HEK293 (cell line): ENCODE measurements around the gene ITGB2.

Experiments used
- BCL11A ChIP-seq: fragments of 450-650 bp; formaldehyde crosslinking; IDR thresholded peaks from 2 replicates; pipeline ENCODE4 v1.5.1; 2016; ENCODE audit warnings: low read depth, missing biosample characterization, missing genetic modification characterization
- CTCF ChIP-seq: fragments of 450-650 bp; formaldehyde crosslinking; IDR thresholded peaks from 2 replicates; pipeline ENCODE4 v1.5.1; 2016; ENCODE audit warnings: missing biosample characterization, missing genetic modification characterization
- FEZF1 ChIP-seq: fragments of 450-650 bp; formaldehyde crosslinking; IDR thresholded peaks from 2 replicates; pipeline ENCODE4 v1.5.1; 2016; ENCODE audit warnings: missing biosample characterization, missing genetic modification characterization
- GLI2 ChIP-seq: fragments of 450-650 bp; formaldehyde crosslinking; IDR thresholded peaks from 2 replicates; pipeline ENCODE4; 2017; ENCODE audit warnings: missing biosample characterization, missing genetic modification characterization, low read depth, borderline replicate concordance
- KLF1 ChIP-seq: fragments of 450-650 bp; formaldehyde crosslinking; IDR thresholded peaks from 2 replicates; pipeline ENCODE4 v1.5.1; 2016; ENCODE audit warnings: missing biosample characterization, missing genetic modification characterization
- KLF8 ChIP-seq: fragments of 450-650 bp; formaldehyde crosslinking; IDR thresholded peaks from 2 replicates; pipeline ENCODE4 v1.5.1; 2016; ENCODE audit warnings: missing biosample characterization, missing genetic modification characterization
- MEIS1 ChIP-seq: sonication (generic); formaldehyde crosslinking; IDR thresholded peaks from 2 replicates; pipeline ENCODE4 v1.8.1; 2022; ENCODE audit warnings: missing genetic modification reagents, mild to moderate bottlenecking, borderline replicate concordance
- SCRT2 ChIP-seq: fragments of 450-650 bp; formaldehyde crosslinking; IDR thresholded peaks from 2 replicates; pipeline ENCODE4 v1.5.1; 2016; ENCODE audit warnings: missing biosample characterization, missing genetic modification characterization
- ZBTB11 ChIP-seq: fragments of 450-650 bp; formaldehyde crosslinking; conservative IDR thresholded peaks from 2 replicates; pipeline ENCODE4 v1.5.1; 2016; ENCODE audit warnings: low read depth, missing biosample characterization, missing genetic modification characterization
- ZBTB48 ChIP-seq: fragments of 450-650 bp; formaldehyde crosslinking; IDR thresholded peaks from 2 replicates; pipeline ENCODE4 v1.5.1; 2016; ENCODE audit warnings: missing biosample characterization, missing genetic modification characterization
- ZIC2 ChIP-seq: fragments of 450-650 bp; formaldehyde crosslinking; IDR thresholded peaks from 2 replicates; pipeline ENCODE4 v1.5.1; 2016; ENCODE audit warnings: missing biosample characterization, missing genetic modification characterization
- ZNF140 ChIP-seq: fragments of 450-650 bp; formaldehyde crosslinking; IDR thresholded peaks from 2 replicates; pipeline ENCODE4 v1.5.1; 2016; ENCODE audit warnings: missing biosample characterization, missing genetic modification characterization
- ZNF175 ChIP-seq: fragments of 450-650 bp; formaldehyde crosslinking; IDR thresholded peaks from 2 replicates; pipeline ENCODE4 v1.5.1; 2016; ENCODE audit warnings: missing biosample characterization, missing genetic modification characterization
- ZNF19 ChIP-seq: fragments of 450-650 bp; formaldehyde crosslinking; IDR thresholded peaks from 2 replicates; pipeline ENCODE4; 2016; ENCODE audit warnings: missing biosample characterization, missing genetic modification characterization, low read depth
- ZNF2 ChIP-seq: fragments of 450-650 bp; formaldehyde crosslinking; IDR thresholded peaks from 2 replicates; pipeline ENCODE4 v1.5.1; 2016; ENCODE audit warnings: missing biosample characterization, missing genetic modification characterization
- ZNF223 ChIP-seq: fragments of 450-650 bp; formaldehyde crosslinking; IDR thresholded peaks from 2 replicates; pipeline ENCODE4 v1.5.1; 2016; ENCODE audit warnings: missing biosample characterization, missing genetic modification characterization
- ZNF274 ChIP-seq, 2 experiments: fragments of 200-500 bp in 1 of 2; fragments of 450-650 bp in 1 of 2; sonication (Bioruptor generic) in 1 of 2; formaldehyde crosslinking in 1 of 2; IDR thresholded peaks; 2 replicates each; pipeline versions ENCODE4 v1.5.1 to v1.6.1; 2014 to 2016; ENCODE audit warnings: borderline replicate concordance in 1 of 2, inconsistent platforms in 1 of 2, low read length in 1 of 2, missing biosample characterization in 1 of 2, missing genetic modification characterization in 1 of 2
- ZNF341 ChIP-seq: fragments of 450-650 bp; formaldehyde crosslinking; IDR thresholded peaks from 2 replicates; pipeline ENCODE4; 2016; ENCODE audit warnings: low read depth, missing biosample characterization, missing genetic modification characterization
- ZNF37A ChIP-seq: fragments of 450-650 bp; IDR thresholded peaks from 2 replicates; pipeline ENCODE4 v1.5.1; 2018; ENCODE audit warnings: missing biosample characterization, missing genetic modification characterization
- ZNF488 ChIP-seq: fragments of 450-650 bp; formaldehyde crosslinking; IDR thresholded peaks from 2 replicates; pipeline ENCODE4 v1.5.1; 2016; ENCODE audit warnings: missing biosample characterization, missing genetic modification characterization
- ZNF558 ChIP-seq: fragments of 450-650 bp; formaldehyde crosslinking; IDR thresholded peaks from 2 replicates; pipeline ENCODE4 v1.5.1; 2016; ENCODE audit warnings: missing biosample characterization, missing genetic modification characterization
- ZNF658 ChIP-seq: fragments of 450-650 bp; formaldehyde crosslinking; IDR thresholded peaks from 2 replicates; pipeline ENCODE4; 2016; ENCODE audit warnings: missing biosample characterization, missing genetic modification characterization
- ZNF670 ChIP-seq: fragments of 450-650 bp; formaldehyde crosslinking; IDR thresholded peaks from 2 replicates; pipeline ENCODE4 v1.5.1; 2016; ENCODE audit warnings: missing biosample characterization, missing genetic modification characterization, low read depth
- ZNF701 ChIP-seq: fragments of 450-650 bp; formaldehyde crosslinking; IDR thresholded peaks from 2 replicates; pipeline ENCODE4 v1.5.1; 2016; ENCODE audit warnings: missing biosample characterization, missing genetic modification characterization
- ZNF768 ChIP-seq: fragments of 450-650 bp; formaldehyde crosslinking; IDR thresholded peaks from 2 replicates; pipeline ENCODE4 v1.5.1; 2018; ENCODE audit warnings: missing biosample characterization, mild to moderate bottlenecking, missing genetic modification characterization
- TF ChIP-seq, protein P1 (sequence below): fragments of 450-650 bp; formaldehyde crosslinking; conservative IDR thresholded peaks from 2 replicates; pipeline ENCODE4 v1.5.1; 2016; ENCODE audit warnings: low read depth, missing biosample characterization, missing genetic modification characterization
- TF ChIP-seq, protein P2 (sequence below): fragments of 450-650 bp; formaldehyde crosslinking; IDR thresholded peaks from 2 replicates; pipeline ENCODE4 v1.5.1; 2016; ENCODE audit warnings: missing biosample characterization, missing genetic modification characterization, borderline replicate concordance

The ITGB2 gene

DNA sequence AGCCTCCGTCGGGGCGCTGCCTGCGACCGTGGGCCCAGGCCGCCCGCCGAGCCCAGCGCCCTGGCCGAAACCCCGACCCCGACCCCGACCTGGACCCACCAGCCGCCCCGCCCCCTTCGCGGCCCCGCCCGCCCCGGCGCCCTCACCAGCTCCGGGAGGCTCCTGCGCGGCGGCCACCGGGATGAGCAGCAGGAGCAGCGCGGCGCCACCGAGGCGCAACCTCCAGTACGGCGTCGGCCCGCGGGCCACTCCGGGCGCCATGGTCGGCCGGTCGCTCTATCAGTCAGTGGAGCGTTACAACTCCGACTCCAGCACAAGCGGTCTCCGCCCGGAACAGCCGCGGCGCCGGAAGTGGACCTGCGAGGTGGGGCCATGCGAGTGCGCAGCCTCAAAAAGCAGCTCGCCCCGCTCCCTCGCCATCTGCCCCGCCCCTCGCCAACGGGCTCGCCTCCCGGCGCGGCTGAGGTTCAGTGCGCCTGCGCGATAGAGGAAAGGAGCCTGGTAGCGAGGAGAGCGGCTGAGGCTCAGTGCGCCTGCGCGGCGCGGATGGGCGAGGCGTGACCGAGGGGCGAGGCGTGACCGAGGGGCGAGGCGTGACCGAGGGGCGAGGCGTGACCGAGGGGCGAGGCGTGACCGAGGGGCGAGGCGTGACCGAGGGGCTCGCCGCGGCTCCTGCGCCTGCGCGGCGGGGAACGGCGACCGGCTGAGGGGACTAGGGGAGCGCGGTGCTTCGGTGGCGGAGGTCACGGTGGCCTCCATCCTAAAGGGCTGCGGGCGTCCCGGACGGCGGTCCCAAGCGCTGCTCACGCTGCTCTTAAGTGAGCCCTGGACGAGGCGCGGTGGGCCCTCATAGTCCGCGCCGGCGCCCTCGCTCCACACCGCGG is 47.1 kb downstream of the ITGB2 start, which contains the start of gene PTTG1IP (continued):
- TF ChIP-seq ZBTB11 (tag by site-specific recombination) (peak; percentile 90), ZNF175 (no peak), BCL11A (tag by site-specific recombination) (no peak), KLF1 (tag by site-specific recombination) (peak; percentile 98), ZIC2 (tag by site-specific recombination) (no peak), ZNF140 (tag by site-specific recombination) (no peak), MEIS1 (CRISPR knock-in tag) (no peak), ZNF658 (tag by site-specific recombination) (no peak), ZNF488 (no peak), GLI2 (tag by site-specific recombination) (no peak), ZNF558 (no peak), KLF8 (tag by site-specific recombination) (peak; percentile 68; the same call in 1 of the 2 replicates), ZNF341 (tag by site-specific recombination) (peak; percentile 97), ZNF768 (tag by site-specific recombination) (no peak), FEZF1 (no peak), ZNF274 (IDR thresholded peaks at IDR 0.05; ENCODE audit: low read length) (no peak), ZNF274 (tag by site-specific recombination; IDR thresholded peaks at IDR 0.05; ENCODE audit: borderline replicate concordance) (no peak), ZNF19 (no peak), ZNF37A (tag by site-specific recombination) (no peak), ZNF223 (no peak), ZNF2 (tag by site-specific recombination) (no peak), ZNF670 (no peak), ZNF701 (tag by site-specific recombination) (no peak), CTCF (tag by site-specific recombination) (no peak), ZBTB48 (tag by site-specific recombination) (peak; percentile 41; the same call in 1 of the 2 replicates), SCRT2 (tag by site-specific recombination) (no peak)
- TF ChIP-seq, protein P1, sequence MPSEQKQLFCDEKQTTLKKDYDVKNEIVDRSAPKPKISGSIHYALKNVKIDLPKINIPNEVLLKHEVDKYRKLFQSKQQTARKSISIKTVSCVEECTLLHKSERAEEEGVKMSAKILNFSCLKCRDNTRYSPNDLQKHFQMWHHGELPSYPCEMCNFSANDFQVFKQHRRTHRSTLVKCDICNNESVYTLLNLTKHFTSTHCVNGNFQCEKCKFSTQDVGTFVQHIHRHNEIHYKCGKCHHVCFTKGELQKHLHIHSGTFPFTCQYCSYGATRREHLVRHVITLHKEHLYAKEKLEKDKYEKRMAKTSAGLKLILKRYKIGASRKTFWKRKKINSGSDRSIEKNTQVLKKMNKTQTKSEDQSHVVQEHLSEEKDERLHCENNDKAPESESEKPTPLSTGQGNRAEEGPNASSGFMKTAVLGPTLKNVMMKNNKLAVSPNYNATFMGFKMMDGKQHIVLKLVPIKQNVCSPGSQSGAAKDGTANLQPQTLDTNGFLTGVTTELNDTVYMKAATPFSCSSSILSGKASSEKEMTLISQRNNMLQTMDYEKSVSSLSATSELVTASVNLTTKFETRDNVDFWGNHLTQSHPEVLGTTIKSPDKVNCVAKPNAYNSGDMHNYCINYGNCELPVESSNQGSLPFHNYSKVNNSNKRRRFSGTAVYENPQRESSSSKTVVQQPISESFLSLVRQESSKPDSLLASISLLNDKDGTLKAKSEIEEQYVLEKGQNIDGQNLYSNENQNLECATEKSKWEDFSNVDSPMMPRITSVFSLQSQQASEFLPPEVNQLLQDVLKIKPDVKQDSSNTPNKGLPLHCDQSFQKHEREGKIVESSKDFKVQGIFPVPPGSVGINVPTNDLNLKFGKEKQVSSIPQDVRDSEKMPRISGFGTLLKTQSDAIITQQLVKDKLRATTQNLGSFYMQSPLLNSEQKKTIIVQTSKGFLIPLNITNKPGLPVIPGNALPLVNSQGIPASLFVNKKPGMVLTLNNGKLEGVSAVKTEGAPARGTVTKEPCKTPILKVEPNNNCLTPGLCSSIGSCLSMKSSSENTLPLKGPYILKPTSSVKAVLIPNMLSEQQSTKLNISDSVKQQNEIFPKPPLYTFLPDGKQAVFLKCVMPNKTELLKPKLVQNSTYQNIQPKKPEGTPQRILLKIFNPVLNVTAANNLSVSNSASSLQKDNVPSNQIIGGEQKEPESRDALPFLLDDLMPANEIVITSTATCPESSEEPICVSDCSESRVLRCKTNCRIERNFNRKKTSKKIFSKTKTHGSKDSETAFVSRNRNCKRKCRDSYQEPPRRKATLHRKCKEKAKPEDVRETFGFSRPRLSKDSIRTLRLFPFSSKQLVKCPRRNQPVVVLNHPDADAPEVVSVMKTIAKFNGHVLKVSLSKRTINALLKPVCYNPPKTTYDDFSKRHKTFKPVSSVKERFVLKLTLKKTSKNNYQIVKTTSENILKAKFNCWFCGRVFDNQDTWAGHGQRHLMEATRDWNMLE (tag by site-specific recombination): no peak
- TF ChIP-seq, protein P2, sequence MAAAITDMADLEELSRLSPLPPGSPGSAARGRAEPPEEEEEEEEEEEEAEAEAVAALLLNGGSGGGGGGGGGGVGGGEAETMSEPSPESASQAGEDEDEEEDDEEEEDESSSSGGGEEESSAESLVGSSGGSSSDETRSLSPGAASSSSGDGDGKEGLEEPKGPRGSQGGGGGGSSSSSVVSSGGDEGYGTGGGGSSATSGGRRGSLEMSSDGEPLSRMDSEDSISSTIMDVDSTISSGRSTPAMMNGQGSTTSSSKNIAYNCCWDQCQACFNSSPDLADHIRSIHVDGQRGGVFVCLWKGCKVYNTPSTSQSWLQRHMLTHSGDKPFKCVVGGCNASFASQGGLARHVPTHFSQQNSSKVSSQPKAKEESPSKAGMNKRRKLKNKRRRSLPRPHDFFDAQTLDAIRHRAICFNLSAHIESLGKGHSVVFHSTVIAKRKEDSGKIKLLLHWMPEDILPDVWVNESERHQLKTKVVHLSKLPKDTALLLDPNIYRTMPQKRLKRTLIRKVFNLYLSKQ (tag by site-specific recombination): no peak
